GM13976 (cell line): Measurements from ENCODE around the gene ADCYAP1R1.

Experiments
- DNase-seq: peaks from one replicate; pipeline ENCODE4 v3.0.0; 2012; ENCODE audit warnings: low spot score
- CTCF ChIP-seq: IDR thresholded peaks from 2 replicates; pipeline ENCODE4 v1.5.1; 2012; ENCODE audit warnings: borderline replicate concordance, mild to moderate bottlenecking; ENCODE audit not compliant: insufficient read depth; ENCODE audit errors: extremely low read depth, missing control alignments, control extremely low read depth
- in situ Hi-C: fragments of 300-500 bp; cut with MboI; formaldehyde crosslinking; loops from one replicate; pipeline ENCODE4 v1.12.0; 2022; ENCODE audit warnings: low sequenced_read_pairs, mixed read lengths, inconsistent platforms; ENCODE audit not compliant: unreplicated experiment

Gene ADCYAP1R1

GRCh38 chr7:31069860-31070555 is 17.9 kb downstream of the ADCYAP1R1 start:
- no peak for DNase-seq
- in situ Hi-C loops, result no loop called here
- no peak for TF ChIP-seq CTCF

GRCh38 chr7:31070991-31071644 is 19.0 kb downstream of the ADCYAP1R1 start:
- no peak for DNase-seq
- no peak for TF ChIP-seq CTCF
- in situ Hi-C loops, result no loop called here

- in situ Hi-C loops, result no loop called here
- TF ChIP-seq CTCF, result no peak
Measured at GRCh38 chr7:31071645-31072029, 19.5 kb downstream of the ADCYAP1R1 start.

GRCh38 chr7:31073326-31074119 is 21.4 kb downstream of the ADCYAP1R1 start:
- in situ Hi-C loops, result no loop called here
- no peak for DNase-seq
- no peak for TF ChIP-seq CTCF

More at GRCh38 chr7:31071645-31072029, 19.5 kb downstream of the ADCYAP1R1 start:
- DNase-seq, result no peak

GRCh38 chr7:31074120-31074383 is 21.9 kb downstream of the ADCYAP1R1 start:
- no peak for TF ChIP-seq CTCF
- in situ Hi-C loops, result no loop called here
- no peak for DNase-seq

GRCh38 chr7:31074403-31075085 is 22.4 kb downstream of the ADCYAP1R1 start:
- no peak for TF ChIP-seq CTCF
- in situ Hi-C loops, result no loop called here

More at GRCh38 chr7:31074403-31075085, 22.4 kb downstream of the ADCYAP1R1 start:
- DNase-seq, result no peak
